HepG2 (cell line): ENCODE data around the gene ABHD2. TPM values are rescaled to one million over a fixed set of nuclear protein-coding genes. Genes with fewer than 3 reads are reported as not detected.
A peak's percentile ranks its signal among the peaks of the same experiment; 100 is the strongest.

Experiments
- YY1 ChIP-seq: IDR thresholded peaks from 2 replicates; pipeline ENCODE4 v1.6.1; 2011; ENCODE audit warnings: low read length, low read depth, moderate library complexity, mild to moderate bottlenecking; ENCODE audit not compliant: insufficient read depth, insufficient replicate concordance
- ZNF556 ChIP-seq: sonication (generic); formaldehyde crosslinking; IDR thresholded peaks from 2 replicates; pipeline ENCODE4 v1.4.0; 2020; ENCODE audit warnings: mild to moderate bottlenecking, missing genetic modification reagents, borderline replicate concordance
- polyA plus RNA-seq, 8 experiments: library from polyadenylated mRNA; depleted of rRNA in 3 of 8; stranded (reverse) in 7 of 8; unstranded in 1 of 8; fragments of >200 nt; fragmentation: Illumina TruSeq in 4 of 8; extraction: Trizol in 4 of 8; gene quantifications; 2 replicates each; pipeline versions ENCODE4 v1.2.1 to v1.2.3, GENCODE V29; 2011 to 2016; ENCODE audit warnings: low read depth in 4 of 8, missing spikeins in 1 of 8, mixed read lengths in 1 of 8; ENCODE audit not compliant: insufficient read depth in 1 of 8
- total RNA-seq, 5 experiments: library from RNA; depleted of rRNA; stranded (reverse); fragments of >200 nt; fragmentation: Illumina TruSeq; extraction: Trizol; gene quantifications; 2 replicates each; pipeline ENCODE4 v1.2.3, GENCODE V29; 2016; ENCODE audit warnings: low read depth in 1 of 5
- TF ChIP-seq, protein P1 (sequence below), 2 experiments: sonication (generic) in 1 of 2; formaldehyde crosslinking in 1 of 2; IDR thresholded peaks; 2 replicates each; pipeline versions ENCODE4 v1.4.0 to v1.6.1; 2018 to 2020; ENCODE audit warnings: missing genetic modification reagents in 2 of 2, borderline replicate concordance in 1 of 2, low read depth in 1 of 2, mild to moderate bottlenecking in 1 of 2, missing biosample characterization in 1 of 2
- TF ChIP-seq, protein P2 (sequence below): sonication (generic); formaldehyde crosslinking; IDR thresholded peaks from 2 replicates; pipeline ENCODE4 v1.4.0; 2020; ENCODE audit warnings: mild to moderate bottlenecking, missing genetic modification reagents
- TF ChIP-seq, protein P3 (sequence below): sonication (generic); formaldehyde crosslinking; IDR thresholded peaks from 2 replicates; pipeline ENCODE4 v1.5.0; 2020; ENCODE audit warnings: missing genetic modification reagents

Gene ABHD2
- total and polyA plus RNA-seq, 2 of the 13 experiments (the other 11 are each of a cell fraction or from before 2014, with no cell fraction given), result 14.8 to 22.4 TPM

DNA sequence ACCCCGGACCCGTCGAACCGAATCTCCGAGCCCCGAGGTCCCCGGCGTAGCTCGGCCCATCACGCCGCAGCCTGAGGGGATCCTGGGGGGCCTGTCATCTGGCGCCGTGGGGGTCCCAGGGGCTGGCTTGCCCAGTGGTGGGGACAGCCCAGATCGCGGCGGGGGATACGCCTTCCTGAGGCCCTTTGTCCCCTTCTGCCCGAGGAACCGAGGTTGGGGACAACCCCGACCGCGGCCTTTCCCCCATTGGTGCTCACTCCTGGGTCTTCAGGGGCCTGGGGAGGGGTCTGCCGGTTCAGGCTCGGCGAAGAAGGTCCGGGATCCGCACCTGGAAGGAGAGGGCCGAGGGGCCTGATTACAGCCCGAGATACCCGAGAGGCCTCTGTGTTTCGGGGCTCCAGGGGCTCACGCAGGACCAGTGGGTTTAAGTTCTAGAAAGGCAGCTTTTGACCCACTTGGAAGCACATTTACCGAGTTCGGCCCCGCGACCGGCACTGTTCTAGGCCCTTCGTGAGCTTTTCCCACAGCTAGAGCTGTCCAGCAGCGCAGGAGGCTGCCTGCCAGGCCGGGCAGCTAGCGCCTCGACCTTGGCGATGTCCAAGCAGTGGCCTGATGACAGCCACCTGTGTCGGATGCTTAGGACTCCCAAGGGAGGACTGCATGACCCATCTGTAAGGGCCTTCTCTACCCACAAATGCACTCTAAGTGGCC, 504 bp downstream of the ABHD2 start (continued):
- TF ChIP-seq, protein P1, sequence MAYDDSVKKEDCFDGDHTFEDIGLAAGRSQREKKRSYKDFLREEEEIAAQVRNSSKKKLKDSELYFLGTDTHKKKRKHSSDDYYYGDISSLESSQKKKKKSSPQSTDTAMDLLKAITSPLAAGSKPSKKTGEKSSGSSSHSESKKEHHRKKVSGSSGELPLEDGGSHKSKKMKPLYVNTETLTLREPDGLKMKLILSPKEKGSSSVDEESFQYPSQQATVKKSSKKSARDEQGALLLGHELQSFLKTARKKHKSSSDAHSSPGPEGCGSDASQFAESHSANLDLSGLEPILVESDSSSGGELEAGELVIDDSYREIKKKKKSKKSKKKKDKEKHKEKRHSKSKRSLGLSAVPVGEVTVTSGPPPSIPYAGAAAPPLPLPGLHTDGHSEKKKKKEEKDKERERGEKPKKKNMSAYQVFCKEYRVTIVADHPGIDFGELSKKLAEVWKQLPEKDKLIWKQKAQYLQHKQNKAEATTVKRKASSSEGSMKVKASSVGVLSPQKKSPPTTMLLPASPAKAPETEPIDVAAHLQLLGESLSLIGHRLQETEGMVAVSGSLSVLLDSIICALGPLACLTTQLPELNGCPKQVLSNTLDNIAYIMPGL (CRISPR knock-in tag; IDR thresholded peaks at IDR 0.05; ENCODE audit: borderline replicate concordance in 1 of 2, low read depth in 1 of 2), result peak in 1 of 2 experiments; percentile 30; a peak in 1 of 4 replicates
- TF ChIP-seq YY1 (no peak), ZNF556 (CRISPR knock-in tag) (0 out of 2 replicates have a peak, but pooled peaks have one; percentile 45)
- TF ChIP-seq, protein P2, sequence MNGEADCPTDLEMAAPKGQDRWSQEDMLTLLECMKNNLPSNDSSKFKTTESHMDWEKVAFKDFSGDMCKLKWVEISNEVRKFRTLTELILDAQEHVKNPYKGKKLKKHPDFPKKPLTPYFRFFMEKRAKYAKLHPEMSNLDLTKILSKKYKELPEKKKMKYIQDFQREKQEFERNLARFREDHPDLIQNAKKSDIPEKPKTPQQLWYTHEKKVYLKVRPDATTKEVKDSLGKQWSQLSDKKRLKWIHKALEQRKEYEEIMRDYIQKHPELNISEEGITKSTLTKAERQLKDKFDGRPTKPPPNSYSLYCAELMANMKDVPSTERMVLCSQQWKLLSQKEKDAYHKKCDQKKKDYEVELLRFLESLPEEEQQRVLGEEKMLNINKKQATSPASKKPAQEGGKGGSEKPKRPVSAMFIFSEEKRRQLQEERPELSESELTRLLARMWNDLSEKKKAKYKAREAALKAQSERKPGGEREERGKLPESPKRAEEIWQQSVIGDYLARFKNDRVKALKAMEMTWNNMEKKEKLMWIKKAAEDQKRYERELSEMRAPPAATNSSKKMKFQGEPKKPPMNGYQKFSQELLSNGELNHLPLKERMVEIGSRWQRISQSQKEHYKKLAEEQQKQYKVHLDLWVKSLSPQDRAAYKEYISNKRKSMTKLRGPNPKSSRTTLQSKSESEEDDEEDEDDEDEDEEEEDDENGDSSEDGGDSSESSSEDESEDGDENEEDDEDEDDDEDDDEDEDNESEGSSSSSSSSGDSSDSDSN (CRISPR knock-in tag), result peak; percentile 44; the same call in 1 of the 2 replicates
- TF ChIP-seq, protein P3, sequence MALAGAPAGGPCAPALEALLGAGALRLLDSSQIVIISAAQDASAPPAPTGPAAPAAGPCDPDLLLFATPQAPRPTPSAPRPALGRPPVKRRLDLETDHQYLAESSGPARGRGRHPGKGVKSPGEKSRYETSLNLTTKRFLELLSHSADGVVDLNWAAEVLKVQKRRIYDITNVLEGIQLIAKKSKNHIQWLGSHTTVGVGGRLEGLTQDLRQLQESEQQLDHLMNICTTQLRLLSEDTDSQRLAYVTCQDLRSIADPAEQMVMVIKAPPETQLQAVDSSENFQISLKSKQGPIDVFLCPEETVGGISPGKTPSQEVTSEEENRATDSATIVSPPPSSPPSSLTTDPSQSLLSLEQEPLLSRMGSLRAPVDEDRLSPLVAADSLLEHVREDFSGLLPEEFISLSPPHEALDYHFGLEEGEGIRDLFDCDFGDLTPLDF, result no peak; the same call in 1 of the 2 replicates
- TF ChIP-seq, all 625 proteins: peak for 52
